Keratinocyte (primary cell): ENCODE measurements around the gene SPHK2. TPM values are rescaled to one million over a fixed set of nuclear protein-coding genes. Genes with fewer than 3 reads are reported as not detected.
"Not testable (repeated sequence)": the region's sequence is repeated elsewhere in the genome, so short reads cannot be mapped to it uniquely, and the experiment has no call there.

Experiments used
- DNase-seq: peaks from one replicate; pipeline ENCODE4 v3.0.0-alpha.2; 2011; ENCODE audit warnings: low read depth, missing footprints, low spot score
- FAIRE-seq: peaks from 2 replicates; lab custom pipeline; 2011; peaks lifted over from hg19 to GRCh38; lab: Jason Lieb, UNC
- H2AFZ ChIP-seq: 2 replicates; pipeline ENCODE4 v1.6.0; 2012; ENCODE audit warnings: low read length, control low read depth, inconsistent platforms; ENCODE audit not compliant: control insufficient read depth
- H3K27ac ChIP-seq: 2 replicates; pipeline ENCODE4 v1.5.1; 2011; ENCODE audit warnings: low read length; ENCODE audit not compliant: control insufficient read depth, insufficient read depth
- H3K27me3 ChIP-seq: 3 replicates; pipeline ENCODE4 v1.6.0; 2011; ENCODE audit warnings: low read length; ENCODE audit not compliant: control insufficient read depth, insufficient read depth; ENCODE audit errors: extremely low read depth
- H3K36me3 ChIP-seq, 2 experiments: 2 replicates in 1 of 2; 3 replicates in 1 of 2; pipeline ENCODE4 v1.5.1; 2011; ENCODE audit warnings: low read length in 2 of 2, mild to moderate bottlenecking in 1 of 2; ENCODE audit not compliant: control insufficient read depth in 2 of 2, insufficient read depth in 2 of 2; ENCODE audit errors: extremely low read depth in 1 of 2
- H3K4me1 ChIP-seq: 3 replicates; pipeline ENCODE4 v1.5.1; 2011; ENCODE audit warnings: low read length; ENCODE audit not compliant: control insufficient read depth, insufficient read depth; ENCODE audit errors: extremely low read depth
- H3K4me2 ChIP-seq: 3 replicates; pipeline ENCODE4 v1.6.0; 2011; ENCODE audit warnings: low read depth, low read length; ENCODE audit not compliant: control insufficient read depth, insufficient read depth; ENCODE audit errors: extremely low read depth
- H3K4me3 ChIP-seq, 3 experiments: fragments of 200-600 bp in 1 of 3; sonication (generic) in 1 of 3; 2 replicates in 2 of 3; 3 replicates in 1 of 3; pipeline ENCODE4 v1.5.1; 2011 to 2016; ENCODE audit warnings: low read length in 3 of 3, mild to moderate bottlenecking in 3 of 3, control low read depth in 2 of 3, inconsistent platforms in 1 of 3, low read depth in 1 of 3, mixed read lengths in 1 of 3, mixed run types in 1 of 3, moderate library complexity in 1 of 3; ENCODE audit not compliant: control insufficient read depth in 2 of 3, insufficient read depth in 2 of 3; ENCODE audit errors: extremely low read depth in 1 of 3
- H3K79me2 ChIP-seq: 2 replicates; pipeline ENCODE4 v1.6.0; 2012; ENCODE audit warnings: low read length; ENCODE audit not compliant: control insufficient read depth, insufficient read depth
- H3K9ac ChIP-seq: 3 replicates; pipeline ENCODE4 v1.6.0; 2011; ENCODE audit warnings: low read length; ENCODE audit not compliant: control insufficient read depth, insufficient read depth; ENCODE audit errors: extremely low read depth
- H3K9me1 ChIP-seq: 3 replicates; pipeline ENCODE4 v1.6.0; 2011; ENCODE audit warnings: low read length; ENCODE audit not compliant: control insufficient read depth, insufficient read depth; ENCODE audit errors: extremely low read depth
- H3K9me3 ChIP-seq: 2 replicates; pipeline ENCODE4 v1.5.1; 2012; ENCODE audit warnings: low read depth, low read length; ENCODE audit not compliant: control insufficient read depth
- H4K20me1 ChIP-seq: 3 replicates; pipeline ENCODE4 v1.6.0; 2011; ENCODE audit warnings: low read length; ENCODE audit not compliant: control insufficient read depth, insufficient read depth; ENCODE audit errors: extremely low read depth
- CTCF ChIP-seq, 3 experiments: IDR thresholded peaks in 1 of 3; conservative IDR thresholded peaks in 1 of 3; optimal IDR thresholded peaks in 1 of 3; 2 replicates in 2 of 3; 3 replicates in 1 of 3; pipeline versions ENCODE3 to v1.5.1; 2011; ENCODE audit warnings: low read length in 3 of 3, mild to moderate bottlenecking in 3 of 3, moderate library complexity in 2 of 3, control low read depth in 1 of 3, inconsistent platforms in 1 of 3; ENCODE audit not compliant: insufficient read depth in 2 of 3; ENCODE audit errors: extremely low read depth in 1 of 3
- EZH2 ChIP-seq: IDR thresholded peaks from one replicate; pipeline ENCODE4 v1.6.1; 2012; ENCODE audit warnings: inconsistent platforms, mild to moderate bottlenecking, low read length, moderate library complexity
- dilution Hi-C: fragments of 300-500 bp; cut with MboI; formaldehyde crosslinking; loops from one replicate; pipeline ENCODE4 v1.7.0; 2020; ENCODE audit warnings: low sequenced_read_pairs; ENCODE audit not compliant: extremely low pct_ligation_motif_present
- polyA plus RNA-seq, 5 experiments: library from polyadenylated mRNA; depleted of rRNA in 3 of 5; stranded (reverse) in 3 of 5; stranded (forward) in 1 of 5; unstranded in 1 of 5; fragments of >200 nt; gene quantifications; 1 replicate in 1 of 5; 2 replicates in 3 of 5; 3 replicates in 1 of 5; pipeline versions ENCODE4 v1.2.1 to v1.2.3, GENCODE V29; 2011 to 2012; ENCODE audit warnings: missing spikeins in 2 of 5, low read depth in 1 of 5, low replicate concordance in 1 of 5

The SPHK2 gene
- polyA plus RNA-seq, 1 donor (not counting 4 experiments of a cell fraction or from before 2014, with no cell fraction given) = 2.8 TPM

- Histone ChIP-seq H3K27me3 (no peaks in the 10 kb centered on the region), H3K4me3 (no peak overlapping the region), H2AFZ (no peak overlapping the region), H3K4me1 (peaks cover 4% of the 10 kb centered on the region), H3K9me1 (no peaks in the 10 kb centered on the region), H3K4me2 (peak overlapping the region; percentile 8), H3K79me2 (no peaks in the 10 kb centered on the region), H4K20me1 (no peaks in the 10 kb centered on the region), H3K9ac (no peak overlapping the region), H3K27ac (no peak overlapping the region), H3K36me3 (no peaks in the 10 kb centered on the region), H3K9me3 (no peaks in the 10 kb centered on the region)
- FAIRE-seq (peak; percentile 88), DNase-seq (no peak)
- dilution Hi-C loops = no loop called here
- TF ChIP-seq EZH2 (no peak), CTCF (optimal IDR thresholded peaks at IDR 0.05 in 1 of 3, IDR thresholded peaks at IDR 0.05 in 1 of 3, conservative IDR thresholded peaks at IDR 0.05 in 1 of 3; ENCODE audit: extremely low read depth in 1 of 3, insufficient read depth in 2 of 3, low read length in 3 of 3) (no peak)
These were observed 37.7 kb downstream of the SPHK2 start for GRCh38 chr19:48656840-48657474.

GRCh38 chr19:48657828-48658227 is 38.5 kb downstream of the SPHK2 start:
- H2AFZ ChIP-seq, H3K36me3 ChIP-seq, H3K4me2 ChIP-seq, H3K79me2 ChIP-seq, FAIRE-seq, H3K4me3 ChIP-seq, H3K9me3 ChIP-seq, H3K4me1 ChIP-seq, dilution Hi-C loops, DNase-seq, H3K9me1 ChIP-seq, H3K9ac ChIP-seq, H3K27ac ChIP-seq, H3K27me3 ChIP-seq, H4K20me1 ChIP-seq: not testable (repeated sequence)

- H2AFZ ChIP-seq = no peak overlapping the region
- no peak overlapping the region for H3K9ac ChIP-seq
- no peaks in the 10 kb centered on the region for H3K79me2 ChIP-seq
- H3K4me3 ChIP-seq = no peak overlapping the region
- DNase-seq (no peak), FAIRE-seq (no peak)
- no peak overlapping the region for H3K4me2 ChIP-seq
- dilution Hi-C loops = no loop called here
- peaks cover 4% of the 10 kb centered on the region for H3K4me1 ChIP-seq
- H4K20me1 ChIP-seq = no peaks in the 10 kb centered on the region
- TF ChIP-seq EZH2 (no peak), CTCF (optimal IDR thresholded peaks at IDR 0.05 in 1 of 3, IDR thresholded peaks at IDR 0.05 in 1 of 3, conservative IDR thresholded peaks at IDR 0.05 in 1 of 3; ENCODE audit: extremely low read depth in 1 of 3, insufficient read depth in 2 of 3, low read length in 3 of 3) (no peak)
- H3K27ac ChIP-seq = no peak overlapping the region
- no peaks in the 10 kb centered on the region for H3K27me3 ChIP-seq
- no peaks in the 10 kb centered on the region for H3K36me3 ChIP-seq
- no peaks in the 10 kb centered on the region for H3K9me1 ChIP-seq
- no peaks in the 10 kb centered on the region for H3K9me3 ChIP-seq
These were observed 39.2 kb downstream of the SPHK2 start for GRCh38 chr19:48658483-48658882.
